Body of pancreas (tissue), 4 donors: ENCODE results near the gene CMTM5. TPM values are rescaled to one million over a fixed set of nuclear protein-coding genes. Genes with fewer than 3 reads are reported as not detected.

Experiments
- ATAC-seq: fragments of 150-250 bp; one replicate; pipeline ENCODE4 v1.9.1; 2016
- DNase-seq, 4 donors: peaks; one replicate each; pipeline ENCODE4 v3.0.0-alpha.2; 2019
- H3K27ac ChIP-seq, 4 donors: fragments of 200-600 bp; sonication (generic); 1 replicate in 3 of 4; 2 replicates in 1 of 4; pipeline versions ENCODE4 v1.5.1 to v1.6.1; 2016 to 2019; ENCODE audit warnings: mild to moderate bottlenecking in 1 of 4, mixed read lengths in 1 of 4, moderate library complexity in 1 of 4
- H3K27me3 ChIP-seq, 2 donors: fragments of 200-600 bp; sonication (generic); one replicate each; pipeline ENCODE4 v1.6.0; 2016; ENCODE audit warnings: mild to moderate bottlenecking in 1 of 2
- H3K36me3 ChIP-seq, 2 donors: fragments of 200-600 bp; sonication (generic); replicated peaks in 1 of 2; 2 replicates each; pipeline ENCODE4 v1.5.1; 2016; ENCODE audit warnings: low read depth in 2 of 2; ENCODE audit not compliant: insufficient read depth in 1 of 2
- H3K4me1 ChIP-seq: fragments of 200-600 bp; sonication (generic); one replicate; pipeline ENCODE4 v1.6.0; 2016
- H3K4me3 ChIP-seq, 2 donors: fragments of 200-600 bp; sonication (generic); 1 replicate in 1 of 2; 2 replicates in 1 of 2; pipeline ENCODE4 v1.5.1; 2016 to 2019
- H3K9me3 ChIP-seq, 3 donors: fragments of 200-600 bp; sonication (generic); 1 replicate in 2 of 3; 2 replicates in 1 of 3; pipeline ENCODE4 v1.5.1; 2016
- POLR2A ChIP-seq, 3 donors: fragments of 450-650 bp; IDR thresholded peaks; one replicate each; pipeline ENCODE4 v1.6.1; 2016; ENCODE audit warnings: antibody characterized with exemption in 3 of 3, mild to moderate bottlenecking in 2 of 3
- WGBS, 2 donors: methylation state at CpG; one replicate each; pipeline ENCODE4 v1.1.5; 2017; 5-methylcytosine and 5-hydroxymethylcytosine counted together
- intact Hi-C: fragments of 100-400 bp; cut with DNase I; formaldehyde crosslinking; loops from one replicate; pipeline ENCODE4 v1.15.1; 2023
- total RNA-seq, 2 donors: library from RNA; depleted of rRNA; stranded (reverse); fragments of >200 nt; gene quantifications; one replicate each; pipeline ENCODE4 v1.1.0, GENCODE V29; 2016
- TF ChIP-seq, protein P1 (sequence below), 7 experiments: fragments of 450-650 bp in 4 of 7; fragments of 200-600 bp in 3 of 7; sonication (generic) in 3 of 7; IDR thresholded peaks; one replicate each; pipeline ENCODE4 v1.5.1; 2016 to 2019; ENCODE audit warnings: antibody characterized with exemption in 7 of 7

The CMTM5 gene
- total RNA-seq, 2 donors from 2014 or later, result not detected

DNA sequence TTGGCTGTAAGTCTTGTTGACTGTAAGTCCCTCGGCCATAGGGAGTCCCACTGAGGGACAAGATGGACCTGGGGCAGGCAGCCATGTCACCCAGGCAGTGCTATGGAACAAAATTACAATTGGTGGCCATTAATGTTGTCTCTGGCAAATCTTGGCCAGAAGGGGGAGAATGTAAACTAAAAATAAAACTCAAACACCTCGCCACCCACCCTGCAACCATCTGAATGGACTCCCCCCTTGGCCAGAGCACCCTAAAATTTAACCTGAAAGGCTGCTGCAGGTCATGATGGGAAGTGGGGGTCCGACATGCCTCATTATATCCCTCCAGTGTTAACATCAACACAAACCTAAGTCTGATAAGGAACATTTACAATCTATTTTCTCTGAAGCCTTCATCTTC is 32.4 kb upstream of the CMTM5 start:
- Histone ChIP-seq H3K9me3 (no peaks in the 10 kb centered on the region), H3K36me3 (no peaks in the 10 kb centered on the region), H3K4me3 (no peak overlapping the region), H3K4me1 (no peaks in the 10 kb centered on the region), H3K27me3 (no peaks in the 10 kb centered on the region), H3K27ac (no peak overlapping the region)
- 43 to 45% methylated on average over 3 of the region's 3 CpGs for WGBS, 2 donors
- TF ChIP-seq POLR2A (IDR thresholded peaks at IDR 0.05), result no peak
- TF ChIP-seq, protein P1, sequence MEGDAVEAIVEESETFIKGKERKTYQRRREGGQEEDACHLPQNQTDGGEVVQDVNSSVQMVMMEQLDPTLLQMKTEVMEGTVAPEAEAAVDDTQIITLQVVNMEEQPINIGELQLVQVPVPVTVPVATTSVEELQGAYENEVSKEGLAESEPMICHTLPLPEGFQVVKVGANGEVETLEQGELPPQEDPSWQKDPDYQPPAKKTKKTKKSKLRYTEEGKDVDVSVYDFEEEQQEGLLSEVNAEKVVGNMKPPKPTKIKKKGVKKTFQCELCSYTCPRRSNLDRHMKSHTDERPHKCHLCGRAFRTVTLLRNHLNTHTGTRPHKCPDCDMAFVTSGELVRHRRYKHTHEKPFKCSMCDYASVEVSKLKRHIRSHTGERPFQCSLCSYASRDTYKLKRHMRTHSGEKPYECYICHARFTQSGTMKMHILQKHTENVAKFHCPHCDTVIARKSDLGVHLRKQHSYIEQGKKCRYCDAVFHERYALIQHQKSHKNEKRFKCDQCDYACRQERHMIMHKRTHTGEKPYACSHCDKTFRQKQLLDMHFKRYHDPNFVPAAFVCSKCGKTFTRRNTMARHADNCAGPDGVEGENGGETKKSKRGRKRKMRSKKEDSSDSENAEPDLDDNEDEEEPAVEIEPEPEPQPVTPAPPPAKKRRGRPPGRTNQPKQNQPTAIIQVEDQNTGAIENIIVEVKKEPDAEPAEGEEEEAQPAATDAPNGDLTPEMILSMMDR (IDR thresholded peaks at IDR 0.05), result no peak
- ATAC-seq (no peak), DNase-seq (no peak)
- intact Hi-C loops, result no loop called here

DNA sequence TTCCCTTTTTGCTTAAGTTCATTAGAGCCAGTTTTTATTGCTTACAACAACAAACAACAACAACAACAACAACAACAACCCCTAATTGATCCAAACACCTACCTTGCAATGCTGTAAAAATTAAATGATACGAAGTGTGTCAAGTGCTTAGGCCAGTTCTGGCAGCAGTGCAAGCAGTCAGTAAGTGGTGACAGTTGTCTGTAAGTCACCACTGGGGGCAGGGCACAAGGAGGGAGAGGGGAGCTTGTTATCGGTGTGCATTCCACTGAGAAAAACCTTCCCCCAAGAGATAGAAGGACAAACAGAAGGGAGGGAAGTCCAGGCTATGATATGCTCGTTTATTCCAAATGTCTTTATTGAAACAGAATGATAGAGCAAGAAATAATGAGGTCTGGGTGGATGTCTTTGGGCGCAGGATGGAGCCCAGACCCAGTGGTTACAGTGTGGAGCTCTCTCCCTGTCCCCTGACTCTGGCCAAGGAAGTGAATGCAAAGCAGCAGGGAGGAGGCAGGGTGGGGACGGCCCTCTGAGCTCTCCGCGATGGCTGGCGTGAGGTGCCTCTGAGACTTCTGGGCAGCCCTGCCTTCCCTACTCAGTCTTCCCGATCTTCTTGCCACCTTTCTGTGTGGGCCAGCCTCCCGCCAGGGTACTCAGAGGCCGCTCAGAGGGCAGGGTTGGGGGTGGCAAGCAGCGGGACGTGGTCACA is 30.7 kb upstream of the CMTM5 start:
- TF ChIP-seq, protein P1 (IDR thresholded peaks at IDR 0.05), result no peak
- TF ChIP-seq POLR2A (IDR thresholded peaks at IDR 0.05), result no peak
- no peaks in the 10 kb centered on the region for H3K4me1 ChIP-seq
- 73 to 85% methylated on average over 13 of the region's 13 CpGs for WGBS, 2 donors
- H3K36me3 ChIP-seq, result no peaks in the 10 kb centered on the region
- H3K4me3 ChIP-seq, result no peak overlapping the region
- DNase-seq, result no peak
- H3K9me3 ChIP-seq, result no peaks in the 10 kb centered on the region
- intact Hi-C loops, result no loop called here
- no peak for ATAC-seq
- no peak overlapping the region for H3K27ac ChIP-seq
- H3K27me3 ChIP-seq, result no peaks in the 10 kb centered on the region

DNA sequence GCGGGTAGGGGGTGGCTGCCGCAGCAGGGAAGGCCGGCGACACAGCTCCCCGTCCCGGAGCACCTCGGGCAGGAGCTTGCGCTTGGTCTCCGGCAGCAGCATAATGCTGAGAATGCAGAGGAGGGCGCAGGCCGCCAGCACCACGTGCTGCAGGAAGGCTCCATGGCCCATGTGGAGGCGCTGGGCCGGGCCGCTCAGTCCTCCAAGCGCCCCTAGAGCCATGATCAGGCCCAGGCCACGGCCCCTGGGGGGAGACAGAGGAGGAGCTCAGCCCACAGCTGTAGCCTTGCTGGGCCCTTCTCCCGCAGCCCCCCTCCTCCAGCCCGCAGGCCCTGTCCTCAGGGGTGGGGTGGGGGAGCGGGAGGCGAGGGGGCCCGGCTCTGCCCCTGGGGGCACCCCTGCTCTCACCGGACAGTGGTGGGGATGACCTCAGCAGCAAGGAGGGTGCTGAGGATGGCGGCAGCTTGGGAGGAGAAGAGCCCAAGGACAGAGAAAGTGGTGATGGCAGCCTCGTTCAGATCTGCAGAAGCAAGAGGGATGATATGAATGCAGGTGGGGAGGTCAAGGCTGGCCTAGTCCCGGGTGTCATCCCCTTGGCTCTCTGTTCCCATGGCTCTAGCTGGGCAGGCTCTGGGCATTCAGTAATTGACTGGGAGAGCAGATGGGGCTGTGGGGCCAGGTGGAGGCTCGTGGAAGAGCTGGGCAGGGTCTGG is 30.0 kb upstream of the CMTM5 start:
- no peak overlapping the region for H3K27ac ChIP-seq
- 75 to 86% methylated on average over 10 of the region's 27 CpGs for WGBS, 2 donors
- ATAC-seq (no peak), DNase-seq (no peak)
- TF ChIP-seq, protein P1 (IDR thresholded peaks at IDR 0.05), result no peak
- no peak for TF ChIP-seq POLR2A (IDR thresholded peaks at IDR 0.05)
- no peaks in the 10 kb centered on the region for H3K27me3 ChIP-seq
- H3K4me3 ChIP-seq, result no peak overlapping the region
- no peaks in the 10 kb centered on the region for H3K36me3 ChIP-seq
- H3K9me3 ChIP-seq, result no peaks in the 10 kb centered on the region
- H3K4me1 ChIP-seq, result peaks cover 4% of the 10 kb centered on the region
- intact Hi-C loops, result no loop called here

DNA sequence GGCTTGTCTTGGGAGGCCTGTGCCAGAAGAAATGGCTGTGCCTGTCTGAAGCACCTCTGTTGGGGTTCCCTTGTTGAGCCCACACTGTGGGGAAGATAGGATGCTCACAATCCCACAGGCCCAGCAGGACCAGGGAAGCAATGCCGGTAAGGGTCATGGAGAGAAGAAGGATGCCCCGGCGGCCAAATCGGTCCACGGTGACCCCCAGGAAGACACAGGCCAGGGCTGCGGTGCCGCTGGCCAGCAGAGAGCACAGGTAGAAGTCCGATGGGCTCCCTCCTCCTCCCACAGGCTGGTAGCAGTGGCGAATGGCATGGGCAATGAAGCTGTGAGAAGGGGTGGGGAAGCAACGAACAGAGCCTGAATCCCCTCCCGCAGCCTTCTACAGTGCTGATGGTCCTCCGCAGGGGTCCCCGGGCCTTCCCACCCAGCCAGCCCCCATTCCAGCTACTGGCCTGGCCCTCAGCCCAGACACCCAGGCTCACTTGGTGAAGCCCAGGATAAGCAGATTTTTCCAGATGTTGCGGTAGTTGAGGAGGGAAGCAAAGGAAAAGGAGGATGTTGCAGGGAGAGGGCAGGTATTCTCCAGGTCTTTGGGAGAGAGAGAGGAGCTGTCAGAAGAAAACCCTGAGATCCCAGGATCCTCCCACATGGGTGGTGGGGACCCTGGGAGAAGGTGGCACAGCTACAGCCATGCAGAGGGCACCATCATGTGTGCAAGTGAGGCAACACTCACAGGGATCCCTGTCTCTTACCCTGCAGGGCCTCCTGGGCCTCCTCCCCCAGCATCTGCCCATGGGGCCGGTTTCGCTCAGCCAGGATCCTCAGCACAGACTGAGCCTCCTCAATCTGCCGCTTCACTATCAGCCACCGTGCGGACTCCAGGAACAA is 29.2 kb upstream of the CMTM5 start:
- intact Hi-C loops, result no loop called here
- H3K4me1 ChIP-seq, result peaks cover 12% of the 10 kb centered on the region
- no peak for DNase-seq

More for the DNA sequence above, 29.2 kb upstream of the CMTM5 start:
- no peak overlapping the region for H3K27ac ChIP-seq
- TF ChIP-seq, protein P1 (IDR thresholded peaks at IDR 0.05), result no peak
- no peak for TF ChIP-seq POLR2A (IDR thresholded peaks at IDR 0.05)
- no peaks in the 10 kb centered on the region for H3K9me3 ChIP-seq
- H3K4me3 ChIP-seq, result no peak overlapping the region
- no peaks in the 10 kb centered on the region for H3K27me3 ChIP-seq
- no peaks in the 10 kb centered on the region for H3K36me3 ChIP-seq
- ATAC-seq, result no peak
- 96 to 99% methylated on average over 14 to 17 of the region's 19 CpGs for WGBS, 2 donors
